ENCODE data around the gene CSNK2A3. TPM values are rescaled to one million over a fixed set of nuclear protein-coding genes. Genes with fewer than 3 reads are reported as not detected.

The CSNK2A3 gene
- total RNA-seq, 1 donor from 2014 or later, result 0.82 TPM

- H3K27me3 Mint-ChIP-seq (ENCODE audit: low read depth), result no peaks in the 10 kb centered on the region
- H3K9me3 Mint-ChIP-seq, result peaks cover 4% of the 10 kb centered on the region
- H3K4me3 Mint-ChIP-seq, result no peak overlapping the region
- H3K27ac Mint-ChIP-seq (ENCODE audit: unreplicated experiment), result no peak overlapping the region
- TF ChIP-seq, protein P1, sequence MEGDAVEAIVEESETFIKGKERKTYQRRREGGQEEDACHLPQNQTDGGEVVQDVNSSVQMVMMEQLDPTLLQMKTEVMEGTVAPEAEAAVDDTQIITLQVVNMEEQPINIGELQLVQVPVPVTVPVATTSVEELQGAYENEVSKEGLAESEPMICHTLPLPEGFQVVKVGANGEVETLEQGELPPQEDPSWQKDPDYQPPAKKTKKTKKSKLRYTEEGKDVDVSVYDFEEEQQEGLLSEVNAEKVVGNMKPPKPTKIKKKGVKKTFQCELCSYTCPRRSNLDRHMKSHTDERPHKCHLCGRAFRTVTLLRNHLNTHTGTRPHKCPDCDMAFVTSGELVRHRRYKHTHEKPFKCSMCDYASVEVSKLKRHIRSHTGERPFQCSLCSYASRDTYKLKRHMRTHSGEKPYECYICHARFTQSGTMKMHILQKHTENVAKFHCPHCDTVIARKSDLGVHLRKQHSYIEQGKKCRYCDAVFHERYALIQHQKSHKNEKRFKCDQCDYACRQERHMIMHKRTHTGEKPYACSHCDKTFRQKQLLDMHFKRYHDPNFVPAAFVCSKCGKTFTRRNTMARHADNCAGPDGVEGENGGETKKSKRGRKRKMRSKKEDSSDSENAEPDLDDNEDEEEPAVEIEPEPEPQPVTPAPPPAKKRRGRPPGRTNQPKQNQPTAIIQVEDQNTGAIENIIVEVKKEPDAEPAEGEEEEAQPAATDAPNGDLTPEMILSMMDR (conservative IDR thresholded peaks at IDR 0.05), result no peak
- H3K36me3 Mint-ChIP-seq (ENCODE audit: low read depth), result peaks cover 4% of the 10 kb centered on the region
- DNase-seq (ENCODE audit: low read depth, low spot score), result no peak
- H3K4me1 Mint-ChIP-seq, result peaks cover 13% of the 10 kb centered on the region
Observed at GRCh38 chr11:11335043-11335442, 18.0 kb downstream of the CSNK2A3 start.

GRCh38 chr11:11334607-11335006 is 18.4 kb downstream of the CSNK2A3 start:
- TF ChIP-seq, protein P1 (conservative IDR thresholded peaks at IDR 0.05), result no peak
- Mint-ChIP-seq H3K4me3 (no peak overlapping the region), H3K9me3 (peaks cover 3% of the 10 kb centered on the region), H3K36me3 (ENCODE audit: low read depth) (peaks cover 3% of the 10 kb centered on the region), H3K27ac (ENCODE audit: unreplicated experiment) (no peak overlapping the region), H3K27me3 (ENCODE audit: low read depth) (no peaks in the 10 kb centered on the region), H3K4me1 (peaks cover 13% of the 10 kb centered on the region)
- DNase-seq (ENCODE audit: low read depth, low spot score), result no peak

DNA sequence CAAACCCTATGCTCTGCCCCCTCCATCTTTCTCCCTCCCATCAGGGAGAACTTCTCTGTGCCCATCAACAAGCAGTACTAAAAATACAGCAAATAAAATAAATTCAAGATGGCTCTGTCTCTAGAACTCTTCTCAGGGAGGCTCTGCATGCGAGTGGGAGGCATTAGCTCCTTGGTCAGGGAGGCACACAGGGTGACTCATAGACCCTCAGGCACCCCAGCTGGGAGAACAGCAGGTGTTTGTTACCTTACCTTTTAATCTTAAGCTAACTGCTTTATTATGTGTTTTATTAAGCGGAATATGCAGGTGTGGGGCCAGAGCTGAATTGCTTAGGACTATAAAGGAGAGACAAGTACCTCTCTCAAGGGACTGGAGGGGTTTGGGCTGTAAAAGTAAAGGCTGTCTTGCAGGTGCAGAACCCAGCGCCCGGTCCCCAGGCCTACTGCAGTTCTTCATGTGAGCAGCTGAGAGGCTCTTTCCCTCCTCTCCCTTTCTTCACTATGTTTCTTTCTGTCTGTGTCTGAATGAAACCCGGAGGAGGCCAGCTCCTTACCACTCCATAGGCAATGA is 20.8 kb downstream of the CSNK2A3 start:
- Mint-ChIP-seq H3K9me3 (no peaks in the 10 kb centered on the region), H3K27ac (ENCODE audit: unreplicated experiment) (no peak overlapping the region), H3K27me3 (ENCODE audit: low read depth) (no peaks in the 10 kb centered on the region), H3K4me3 (no peak overlapping the region), H3K36me3 (ENCODE audit: low read depth) (no peaks in the 10 kb centered on the region), H3K4me1 (peaks cover 9% of the 10 kb centered on the region)
- TF ChIP-seq, protein P1 (conservative IDR thresholded peaks at IDR 0.05), result no peak
- DNase-seq (ENCODE audit: low read depth, low spot score), result no peak

DNA sequence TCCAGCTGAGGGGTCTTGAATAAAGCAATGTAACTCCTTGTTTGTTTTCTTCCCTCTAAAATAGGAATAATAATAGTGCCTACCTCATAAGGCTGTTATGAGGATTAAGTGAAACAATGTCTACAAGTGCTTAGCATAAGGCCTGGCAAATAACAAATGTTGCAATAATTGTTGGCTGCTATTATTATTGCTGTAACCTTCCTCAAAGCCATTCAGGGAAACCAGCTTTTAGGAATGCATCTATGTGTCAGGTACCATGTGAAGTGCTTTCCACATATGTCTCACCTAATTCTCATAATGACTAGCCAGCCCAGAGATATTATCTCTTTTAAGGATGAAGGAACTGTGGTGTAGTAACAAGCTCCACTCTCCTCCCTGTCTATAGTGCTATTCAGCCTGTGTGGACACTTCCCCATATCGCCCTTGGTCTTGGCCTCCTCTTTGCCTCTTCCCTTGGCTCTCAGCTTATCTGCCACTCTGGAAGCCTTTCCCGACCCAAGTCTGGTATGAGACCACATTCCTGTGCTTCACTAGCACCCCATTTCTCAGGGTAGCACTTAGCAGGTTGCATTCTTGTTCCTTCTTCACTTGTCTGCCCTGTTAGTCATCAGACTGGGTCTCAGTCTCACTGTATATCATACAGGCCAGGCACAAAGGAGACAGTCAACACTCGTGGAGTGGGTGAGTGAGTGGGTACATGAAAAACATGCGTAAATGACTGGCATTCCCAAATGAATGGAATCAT is 23.8 kb downstream of the CSNK2A3 start:
- H3K27me3 Mint-ChIP-seq (ENCODE audit: low read depth), result no peaks in the 10 kb centered on the region
- no peak overlapping the region for H3K4me3 Mint-ChIP-seq
- no peaks in the 10 kb centered on the region for H3K4me1 Mint-ChIP-seq
- DNase-seq (ENCODE audit: low read depth, low spot score), result no peak
- no peaks in the 10 kb centered on the region for H3K36me3 Mint-ChIP-seq (ENCODE audit: low read depth)
- no peak overlapping the region for H3K27ac Mint-ChIP-seq (ENCODE audit: unreplicated experiment)
- TF ChIP-seq, protein P1 (conservative IDR thresholded peaks at IDR 0.05), result no peak
- H3K9me3 Mint-ChIP-seq, result no peaks in the 10 kb centered on the region

- TF ChIP-seq, protein P1 (conservative IDR thresholded peaks at IDR 0.05), result no peak
- Mint-ChIP-seq H3K4me1 (no peaks in the 10 kb centered on the region), H3K27ac (ENCODE audit: unreplicated experiment) (no peak overlapping the region), H3K9me3 (peaks cover 4% of the 10 kb centered on the region), H3K4me3 (no peak overlapping the region), H3K27me3 (ENCODE audit: low read depth) (no peaks in the 10 kb centered on the region), H3K36me3 (ENCODE audit: low read depth) (no peaks in the 10 kb centered on the region)
- DNase-seq (ENCODE audit: low read depth, low spot score), result no peak
Observed at GRCh38 chr11:11324090-11324489, 29.0 kb downstream of the CSNK2A3 start.

Measured in neural crest cell (in vitro differentiated cells).